DND-41 (cell line): ENCODE data around the gene BBLN.

Source experiments
- ATAC-seq: fragments of 200-7000 bp; cut with Tn5 transposase; 3 replicates; pipeline ENCODE4 v1.9.1; 2021; ENCODE audit warnings: low read depth; ENCODE audit not compliant: insufficient read depth
- DNase-seq: peaks from one replicate; pipeline ENCODE4 v3.0.0-alpha.2; 2020
- H2AFZ ChIP-seq: 2 replicates; pipeline ENCODE4 v1.6.0; 2012; ENCODE audit warnings: low read depth, low read length
- H3K27ac ChIP-seq: 2 replicates; pipeline ENCODE4 v1.5.1; 2012; ENCODE audit warnings: low read length, inconsistent platforms
- H3K27me3 ChIP-seq: fragments of 200-600 bp; sonication (generic); 2 replicates; pipeline ENCODE4 v1.6.0; 2012; ENCODE audit warnings: low read length, mild to moderate bottlenecking, inconsistent platforms; ENCODE audit not compliant: insufficient read depth, poor library complexity
- H3K36me3 ChIP-seq: 2 replicates; pipeline ENCODE4 v1.5.1; 2012; ENCODE audit warnings: low read length, inconsistent platforms; ENCODE audit not compliant: insufficient read depth
- H3K4me1 ChIP-seq: 2 replicates; pipeline ENCODE4 v1.5.1; 2012; ENCODE audit warnings: mild to moderate bottlenecking, low read length; ENCODE audit not compliant: insufficient read depth
- H3K4me2 ChIP-seq: 2 replicates; pipeline ENCODE4 v1.6.0; 2012; ENCODE audit warnings: mild to moderate bottlenecking, moderate library complexity, low read length, inconsistent platforms; ENCODE audit not compliant: insufficient read depth
- H3K4me3 ChIP-seq, 2 experiments: fragments of 200-600 bp in 1 of 2; shearing (Covaris generic) in 1 of 2; 2 replicates each; pipeline ENCODE4 v1.5.1; 2012 to 2016; ENCODE audit warnings: inconsistent platforms in 2 of 2, low read length in 2 of 2, mild to moderate bottlenecking in 2 of 2, low read depth in 1 of 2, moderate library complexity in 1 of 2
- H3K79me2 ChIP-seq: 2 replicates; pipeline ENCODE4 v1.6.0; 2012; ENCODE audit warnings: low read length, inconsistent platforms; ENCODE audit not compliant: insufficient read depth
- H3K9ac ChIP-seq: 2 replicates; pipeline ENCODE4 v1.6.0; 2012; ENCODE audit warnings: low read depth, mild to moderate bottlenecking, inconsistent platforms, low read length, moderate library complexity
- H3K9me3 ChIP-seq: 2 replicates; pipeline ENCODE4 v1.5.1; 2012; ENCODE audit warnings: low read length, moderate library complexity, mild to moderate bottlenecking, inconsistent platforms; ENCODE audit not compliant: insufficient read depth, severe bottlenecking
- H4K20me1 ChIP-seq: 2 replicates; pipeline ENCODE4 v1.6.0; 2012; ENCODE audit warnings: low read length; ENCODE audit not compliant: insufficient read depth
- EZH2 ChIP-seq: IDR thresholded peaks from 3 replicates; pipeline ENCODE4 v1.6.1; 2012; ENCODE audit warnings: borderline replicate concordance, low read depth, mild to moderate bottlenecking, moderate library complexity, low read length, inconsistent platforms; ENCODE audit not compliant: severe bottlenecking
- TF ChIP-seq, protein P1 (sequence below): IDR thresholded peaks from 2 replicates; pipeline ENCODE4 v1.5.1; 2012; ENCODE audit warnings: borderline replicate concordance, low read length, moderate library complexity, mild to moderate bottlenecking; ENCODE audit not compliant: poor library complexity, severe bottlenecking; ENCODE audit errors: extremely low read depth

BBLN gene

DNA sequence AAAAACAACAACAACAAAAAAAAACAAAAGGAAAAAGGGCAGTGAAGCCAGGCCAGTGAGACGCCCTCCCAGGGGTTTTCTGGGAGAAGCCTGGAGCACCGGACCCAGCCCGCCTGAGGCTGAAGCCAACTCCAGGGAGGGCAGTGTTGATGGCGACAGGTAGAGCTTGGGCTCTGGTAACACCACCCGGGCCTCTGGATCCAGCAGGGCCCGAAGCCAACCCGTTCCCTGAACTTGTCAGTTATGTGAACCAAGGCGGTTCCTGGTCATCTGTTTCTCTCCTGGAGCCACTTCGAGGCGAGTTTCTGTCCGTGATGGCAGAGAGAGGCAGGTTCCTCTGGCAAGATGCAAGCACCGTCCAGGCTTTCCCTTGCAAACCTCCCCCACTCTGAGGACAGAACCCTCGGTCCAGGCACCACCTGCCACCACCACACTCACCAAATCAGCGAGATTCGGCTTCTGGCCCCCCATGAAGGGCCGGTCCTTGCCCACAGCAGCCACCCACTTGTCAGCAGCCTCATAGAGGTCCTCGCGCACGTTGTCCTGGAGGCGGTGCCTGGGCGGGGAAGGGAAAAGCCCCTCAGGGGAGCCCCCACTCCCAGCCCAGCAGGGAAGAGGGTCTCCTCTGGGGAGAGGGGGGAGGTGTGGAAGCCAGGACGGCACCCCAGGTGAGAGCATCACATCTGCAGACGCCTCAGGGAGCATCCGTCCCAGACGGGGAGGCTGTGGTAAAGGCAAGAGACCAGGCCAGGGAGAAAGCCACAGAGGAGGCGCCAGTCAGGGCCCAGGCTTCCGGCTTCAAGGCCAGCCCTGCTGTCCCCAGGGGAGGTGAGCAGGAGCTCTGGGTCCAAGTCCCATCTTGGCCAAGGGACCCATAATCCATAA lies 37.9 kb upstream of the BBLN start:
- H3K4me3 ChIP-seq = no peak overlapping the region
- H3K79me2 ChIP-seq = peaks cover 27% of the 10 kb centered on the region
- TF ChIP-seq, protein P1, sequence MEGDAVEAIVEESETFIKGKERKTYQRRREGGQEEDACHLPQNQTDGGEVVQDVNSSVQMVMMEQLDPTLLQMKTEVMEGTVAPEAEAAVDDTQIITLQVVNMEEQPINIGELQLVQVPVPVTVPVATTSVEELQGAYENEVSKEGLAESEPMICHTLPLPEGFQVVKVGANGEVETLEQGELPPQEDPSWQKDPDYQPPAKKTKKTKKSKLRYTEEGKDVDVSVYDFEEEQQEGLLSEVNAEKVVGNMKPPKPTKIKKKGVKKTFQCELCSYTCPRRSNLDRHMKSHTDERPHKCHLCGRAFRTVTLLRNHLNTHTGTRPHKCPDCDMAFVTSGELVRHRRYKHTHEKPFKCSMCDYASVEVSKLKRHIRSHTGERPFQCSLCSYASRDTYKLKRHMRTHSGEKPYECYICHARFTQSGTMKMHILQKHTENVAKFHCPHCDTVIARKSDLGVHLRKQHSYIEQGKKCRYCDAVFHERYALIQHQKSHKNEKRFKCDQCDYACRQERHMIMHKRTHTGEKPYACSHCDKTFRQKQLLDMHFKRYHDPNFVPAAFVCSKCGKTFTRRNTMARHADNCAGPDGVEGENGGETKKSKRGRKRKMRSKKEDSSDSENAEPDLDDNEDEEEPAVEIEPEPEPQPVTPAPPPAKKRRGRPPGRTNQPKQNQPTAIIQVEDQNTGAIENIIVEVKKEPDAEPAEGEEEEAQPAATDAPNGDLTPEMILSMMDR = no peak
- no peak for TF ChIP-seq EZH2
- DNase-seq = no peak
- no peak overlapping the region for H2AFZ ChIP-seq
- H3K4me1 ChIP-seq = peaks cover 27% of the 10 kb centered on the region
- no peaks in the 10 kb centered on the region for H3K27me3 ChIP-seq
- peaks cover 49% of the 10 kb centered on the region for H3K36me3 ChIP-seq
- peaks cover 26% of the 10 kb centered on the region for H4K20me1 ChIP-seq
- no peak overlapping the region for H3K27ac ChIP-seq
- H3K4me2 ChIP-seq = no peak overlapping the region
- no peak for ATAC-seq
- H3K9me3 ChIP-seq = no peaks in the 10 kb centered on the region
- no peak overlapping the region for H3K9ac ChIP-seq

DNA sequence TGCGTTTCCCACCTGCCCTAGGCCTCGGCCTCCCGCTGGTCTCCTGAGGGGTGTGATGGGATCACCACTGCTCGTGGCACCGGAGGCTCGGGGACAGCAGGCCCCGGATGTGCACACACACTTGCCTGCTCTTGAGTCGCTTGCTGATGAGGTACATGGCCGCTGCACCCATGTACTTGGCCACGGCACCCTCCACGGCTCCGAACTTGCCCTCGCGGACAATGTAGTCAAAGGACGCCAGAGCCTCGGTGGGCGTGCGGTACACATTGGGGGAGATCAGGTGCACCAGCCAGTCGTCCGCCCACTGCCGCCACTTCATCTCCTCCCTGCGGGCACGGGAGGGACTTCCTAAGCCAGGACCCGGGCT lies 37.3 kb upstream of the BBLN start:
- H4K20me1 ChIP-seq = peaks cover 26% of the 10 kb centered on the region
- H3K79me2 ChIP-seq = peaks cover 31% of the 10 kb centered on the region
- peaks cover 49% of the 10 kb centered on the region for H3K36me3 ChIP-seq
- no peak for TF ChIP-seq EZH2
- TF ChIP-seq, protein P1 = no peak
- DNase-seq (no peak), ATAC-seq (no peak)
- no peaks in the 10 kb centered on the region for H3K27me3 ChIP-seq
- H2AFZ ChIP-seq = no peak overlapping the region
- no peak overlapping the region for H3K9ac ChIP-seq
- no peak overlapping the region for H3K4me3 ChIP-seq
- H3K27ac ChIP-seq = no peak overlapping the region
- H3K4me2 ChIP-seq = no peak overlapping the region
- peaks cover 25% of the 10 kb centered on the region for H3K4me1 ChIP-seq
- no peaks in the 10 kb centered on the region for H3K9me3 ChIP-seq

DNA sequence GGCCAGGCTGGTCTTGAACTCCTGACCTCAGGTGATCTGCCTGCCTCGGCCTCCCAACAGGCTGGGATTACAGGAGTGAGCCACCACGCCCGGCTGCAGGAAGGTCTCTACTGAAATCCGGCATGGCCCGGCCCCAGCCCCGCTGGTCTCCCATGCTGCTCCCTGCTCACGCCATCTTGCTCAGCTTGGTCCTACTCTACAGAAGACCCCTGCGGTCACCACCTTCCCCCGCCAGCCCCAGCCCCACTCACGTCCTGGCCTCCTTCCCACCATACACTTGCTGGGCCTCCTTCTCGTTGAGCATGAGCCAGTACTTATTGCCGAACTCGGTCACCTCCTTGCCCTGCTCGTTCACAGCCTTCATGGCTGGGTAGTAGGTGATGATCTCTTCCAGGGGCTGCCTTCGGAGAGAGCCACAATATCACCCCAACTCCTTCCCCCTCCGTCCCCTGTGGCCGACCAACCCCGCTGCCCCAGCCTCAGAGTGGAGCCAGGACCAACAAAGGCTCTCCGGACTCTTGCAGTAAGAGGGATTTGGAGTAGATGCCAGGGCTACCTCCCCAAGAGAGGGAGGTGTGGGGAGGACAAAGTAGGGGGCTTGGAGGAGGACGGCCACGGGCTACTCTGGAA lies 36.5 kb upstream of the BBLN start:
- Histone ChIP-seq H3K4me3 (no peak overlapping the region), H3K4me2 (no peak overlapping the region), H3K9me3 (no peaks in the 10 kb centered on the region), H4K20me1 (peaks cover 26% of the 10 kb centered on the region), H3K79me2 (peaks cover 31% of the 10 kb centered on the region), H3K27me3 (no peaks in the 10 kb centered on the region), H3K27ac (no peak overlapping the region), H3K9ac (no peak overlapping the region), H2AFZ (no peak overlapping the region), H3K36me3 (peaks cover 49% of the 10 kb centered on the region), H3K4me1 (peaks cover 27% of the 10 kb centered on the region)
- no peak for TF ChIP-seq EZH2
- TF ChIP-seq, protein P1 = no peak
- ATAC-seq = no peak
- DNase-seq = no peak
